Amniotic stem cell (primary cell): ENCODE data around the gene BCL2L13.

Experiments used
- DNase-seq: peaks from one replicate; lab custom pipeline; 2025; lab: John Stamatoyannopoulos, UW

The BCL2L13 gene

DNA sequence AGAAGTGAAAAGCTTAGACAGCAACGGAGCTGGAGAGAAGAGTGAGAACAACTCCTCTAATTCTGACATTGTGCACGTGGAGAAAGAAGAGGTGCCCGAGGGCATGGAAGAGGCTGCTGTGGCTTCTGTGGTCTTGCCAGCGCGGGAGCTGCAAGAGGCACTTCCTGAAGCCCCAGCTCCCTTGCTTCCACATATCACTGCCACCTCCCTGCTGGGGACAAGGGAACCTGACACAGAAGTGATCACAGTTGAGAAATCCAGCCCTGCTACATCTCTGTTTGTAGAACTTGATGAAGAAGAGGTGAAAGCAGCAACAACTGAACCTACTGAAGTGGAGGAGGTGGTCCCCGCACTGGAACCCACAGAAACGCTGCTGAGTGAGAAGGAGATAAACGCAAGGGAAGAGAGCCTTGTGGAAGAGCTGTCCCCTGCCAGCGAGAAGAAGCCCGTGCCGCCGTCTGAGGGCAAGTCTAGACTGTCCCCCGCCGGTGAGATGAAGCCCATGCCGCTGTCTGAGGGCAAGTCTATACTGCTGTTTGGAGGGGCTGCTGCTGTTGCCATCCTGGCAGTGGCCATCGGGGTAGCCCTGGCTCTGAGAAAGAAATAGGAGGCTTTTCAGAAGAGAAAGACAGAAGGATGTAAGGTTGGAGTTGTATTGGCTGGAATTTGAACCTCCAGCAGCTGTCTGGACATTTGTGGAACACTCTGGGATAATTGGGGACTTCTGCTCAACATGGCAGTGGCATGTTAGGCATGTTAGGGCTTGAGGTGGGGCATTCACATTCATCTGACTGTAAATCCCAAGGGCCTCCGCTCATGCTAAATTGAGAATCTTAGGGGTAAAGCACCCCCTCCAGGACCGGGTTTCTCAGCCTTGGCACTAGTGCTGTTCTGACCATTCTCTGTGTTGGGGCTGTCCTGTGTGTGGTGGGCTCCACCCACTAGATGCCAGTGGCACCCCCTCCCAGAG, 88.7 kb downstream of the BCL2L13 start:
- no peak for DNase-seq

- no peak for DNase-seq
Observed at GRCh38 chr22:17728786-17729185, 90.2 kb downstream of the BCL2L13 start.

DNA sequence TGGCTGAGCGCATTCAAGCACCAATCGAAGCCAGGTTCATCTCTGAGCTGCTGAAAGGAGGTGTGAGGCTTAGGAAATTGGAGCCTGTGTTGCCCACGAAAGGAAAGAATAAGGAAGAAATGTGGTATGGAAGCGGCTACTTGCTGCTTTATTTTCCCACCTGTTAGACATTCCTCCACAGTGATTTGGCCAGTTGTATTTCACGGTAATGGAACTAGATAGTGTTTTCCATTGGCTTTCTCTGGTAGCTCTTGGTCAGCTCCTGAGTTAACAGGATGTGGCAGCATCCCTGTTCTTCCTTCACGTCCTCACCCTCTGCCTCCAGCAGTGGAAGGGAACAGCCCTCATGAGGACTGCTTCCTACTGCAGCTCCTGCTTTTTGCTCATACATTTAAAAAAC, 91.0 kb downstream of the BCL2L13 start:
- DNase-seq, result no peak

GRCh38 chr22:17732251-17732854, 93.8 kb downstream of the BCL2L13 start:
- DNase-seq, result no peak

GRCh38 chr22:17733466-17733865, 94.9 kb downstream of the BCL2L13 start:
- no peak for DNase-seq

GRCh38 chr22:17734187-17734586, 95.6 kb downstream of the BCL2L13 start:
- no peak for DNase-seq

- no peak for DNase-seq
Observed at GRCh38 chr22:17738386-17739128, 100.0 kb downstream of the BCL2L13 start.

DNA sequence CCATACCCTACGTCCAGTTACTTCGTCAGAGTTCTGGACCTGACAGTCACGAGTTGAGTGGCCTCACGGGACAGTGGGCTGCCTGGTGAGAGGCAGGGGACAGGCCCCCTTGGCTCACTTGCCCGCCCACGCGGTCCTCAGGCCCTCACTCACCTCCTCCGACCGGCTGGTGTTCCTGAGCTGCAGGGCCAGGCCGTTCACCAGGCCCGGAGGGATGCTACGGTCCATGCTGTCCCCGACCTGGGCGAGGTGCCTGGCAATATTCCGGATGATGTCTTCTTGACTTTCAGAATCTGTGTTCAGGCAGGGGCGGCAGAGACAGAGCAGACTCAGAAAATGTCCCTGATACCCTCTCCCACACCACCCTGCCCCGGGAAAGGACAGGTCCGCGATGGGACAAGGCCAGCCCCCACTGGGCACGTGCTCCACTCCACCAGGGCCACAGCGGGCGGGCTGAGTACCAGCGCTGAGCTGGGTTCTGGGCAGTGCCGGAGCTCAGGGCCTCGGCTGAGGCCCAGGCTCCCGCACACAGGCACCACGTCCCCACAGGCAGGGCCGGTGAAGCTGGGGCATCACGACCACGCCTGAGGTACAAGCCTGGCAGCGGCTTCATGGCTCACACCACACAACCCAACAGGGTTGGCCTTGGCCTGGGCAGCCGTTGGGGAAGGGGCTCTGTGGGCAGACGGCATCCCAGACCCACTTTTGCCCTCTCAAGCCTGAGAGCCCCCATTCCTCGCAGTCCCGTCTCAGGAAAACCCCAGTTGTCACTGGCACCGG, 100.8 kb downstream of the BCL2L13 start:
- no peak for DNase-seq

DNA sequence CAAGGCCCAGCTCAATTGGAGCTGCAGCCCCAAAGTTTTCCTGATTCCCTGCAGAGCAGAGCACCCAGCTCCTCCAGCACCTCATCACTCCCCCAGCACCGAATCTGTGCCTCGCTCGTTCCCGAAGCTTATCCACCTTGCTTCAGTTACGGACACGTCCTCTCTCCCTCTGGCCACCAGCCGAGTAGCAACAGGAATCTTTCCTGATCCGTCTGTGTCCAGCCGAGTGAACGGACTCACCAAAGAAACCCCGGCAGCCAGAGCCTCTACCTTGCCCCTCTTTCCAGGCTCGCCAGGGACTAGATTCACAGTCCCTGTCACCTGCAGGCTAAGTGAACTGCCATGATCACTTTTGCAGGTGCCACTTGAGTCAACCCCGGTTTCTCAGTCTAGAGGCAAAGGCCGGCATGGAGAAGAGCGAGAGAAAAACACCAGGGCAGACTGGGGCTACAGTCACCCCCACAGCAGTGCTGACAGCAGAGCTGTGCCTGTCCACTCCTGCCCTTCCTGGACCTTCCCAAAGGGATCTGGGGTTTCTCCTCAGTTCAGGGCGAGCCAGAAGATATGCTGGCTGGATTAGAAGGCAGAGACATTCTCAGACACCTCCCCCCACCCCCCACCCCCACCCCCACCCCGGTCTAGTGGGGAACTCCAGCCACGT, 103.4 kb downstream of the BCL2L13 start:
- no peak for DNase-seq

DNA sequence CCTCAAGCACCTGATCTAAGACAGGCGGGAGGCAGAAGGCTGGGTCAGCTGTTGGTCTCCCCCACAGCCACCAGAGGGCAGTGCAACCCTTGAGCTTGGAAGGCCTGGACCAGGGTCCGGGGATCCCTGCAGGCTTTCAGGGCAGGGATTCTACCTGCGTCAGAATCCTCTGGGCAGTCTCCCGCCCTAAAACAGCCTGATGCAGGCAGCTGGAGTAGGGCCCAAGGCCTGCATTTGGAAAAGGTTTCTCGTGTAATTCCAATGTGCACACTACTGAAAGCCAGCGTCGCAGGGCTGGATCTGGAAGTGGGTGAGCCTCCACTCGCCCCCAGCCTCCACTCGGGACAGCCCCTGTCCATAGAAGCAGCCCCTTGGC, 104.0 kb downstream of the BCL2L13 start:
- no peak for DNase-seq

- no peak for DNase-seq
Observed at GRCh38 chr22:17743661-17744411, 105.3 kb downstream of the BCL2L13 start.

DNA sequence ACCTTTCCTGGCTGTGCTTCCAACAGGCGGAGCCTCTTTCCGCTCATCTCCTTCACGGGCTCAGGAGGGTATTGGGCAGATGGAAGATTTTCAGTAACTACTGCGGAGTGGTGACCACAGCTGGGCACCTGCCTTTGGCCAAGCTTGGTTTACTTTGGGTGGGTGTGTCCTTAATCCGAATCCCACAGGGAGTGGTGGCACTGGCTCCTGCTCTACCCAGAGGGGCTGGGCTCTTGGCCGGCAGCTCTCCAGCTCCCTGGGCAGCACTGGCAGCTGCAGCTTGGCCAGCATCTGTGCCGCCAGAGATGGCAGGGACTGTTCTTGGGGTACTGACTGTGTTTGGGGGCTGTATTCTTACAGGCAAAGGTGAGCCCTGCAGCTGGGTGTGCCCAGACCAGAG, 105.9 kb downstream of the BCL2L13 start:
- DNase-seq, result no peak

DNA sequence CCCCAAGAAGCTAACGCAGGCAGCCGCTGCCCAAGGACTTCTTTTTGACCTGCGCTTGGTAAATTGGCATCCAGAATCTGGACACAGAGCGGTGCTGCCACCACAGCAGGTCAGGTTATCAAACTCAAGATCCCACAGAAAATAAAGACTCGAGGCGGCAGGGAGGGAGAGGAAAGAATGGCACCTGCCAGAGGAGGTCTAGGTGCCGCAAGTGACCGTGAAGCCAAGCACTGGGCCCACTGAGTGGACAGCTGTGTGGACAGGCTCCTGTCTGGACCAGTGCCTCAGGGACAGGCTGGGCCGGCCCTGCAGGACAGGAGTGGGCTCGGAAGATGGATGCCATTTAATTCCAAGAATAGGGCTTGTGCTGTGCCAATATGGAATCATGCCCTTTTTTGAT, 108.4 kb downstream of the BCL2L13 start:
- DNase-seq, result no peak

DNA sequence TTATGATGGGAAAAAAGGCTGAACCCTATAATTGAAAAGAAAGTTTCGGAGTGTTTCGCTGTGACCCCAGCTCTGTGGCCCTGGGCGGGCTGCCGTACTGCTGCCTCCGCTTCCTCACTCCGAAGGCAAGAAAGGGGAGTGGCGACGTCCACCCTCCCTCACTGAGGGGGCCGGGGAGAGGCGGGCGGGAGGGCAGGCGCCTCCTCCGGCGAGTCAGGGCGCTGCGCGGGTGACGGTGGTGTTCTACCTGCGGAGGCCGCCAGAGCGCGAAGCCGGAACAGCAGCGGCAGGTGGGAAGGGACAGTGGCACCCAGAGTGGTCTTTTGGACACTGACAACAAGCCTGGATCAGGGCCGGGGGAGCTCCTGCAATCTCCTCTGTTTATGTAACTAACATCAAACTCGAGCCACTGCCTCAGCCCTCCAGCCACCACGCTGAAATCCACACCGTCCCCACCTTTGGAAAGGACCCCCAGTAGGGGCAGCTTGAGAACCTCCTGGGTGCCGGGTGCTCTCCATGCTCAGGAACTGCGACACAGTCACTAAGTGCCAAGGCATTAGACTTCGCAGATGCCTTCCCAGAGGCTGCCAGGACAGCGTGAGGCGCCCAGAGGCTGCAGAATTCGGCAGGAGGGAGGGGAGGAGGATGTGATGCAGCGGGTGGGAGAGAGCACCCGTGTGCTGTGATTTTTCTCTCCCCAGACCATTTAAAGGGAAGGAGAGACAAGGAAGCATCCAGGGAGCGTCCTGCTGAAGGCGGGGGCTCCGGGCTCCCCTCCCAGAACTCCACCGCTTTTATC, 110.2 kb downstream of the BCL2L13 start:
- no peak for DNase-seq

DNA sequence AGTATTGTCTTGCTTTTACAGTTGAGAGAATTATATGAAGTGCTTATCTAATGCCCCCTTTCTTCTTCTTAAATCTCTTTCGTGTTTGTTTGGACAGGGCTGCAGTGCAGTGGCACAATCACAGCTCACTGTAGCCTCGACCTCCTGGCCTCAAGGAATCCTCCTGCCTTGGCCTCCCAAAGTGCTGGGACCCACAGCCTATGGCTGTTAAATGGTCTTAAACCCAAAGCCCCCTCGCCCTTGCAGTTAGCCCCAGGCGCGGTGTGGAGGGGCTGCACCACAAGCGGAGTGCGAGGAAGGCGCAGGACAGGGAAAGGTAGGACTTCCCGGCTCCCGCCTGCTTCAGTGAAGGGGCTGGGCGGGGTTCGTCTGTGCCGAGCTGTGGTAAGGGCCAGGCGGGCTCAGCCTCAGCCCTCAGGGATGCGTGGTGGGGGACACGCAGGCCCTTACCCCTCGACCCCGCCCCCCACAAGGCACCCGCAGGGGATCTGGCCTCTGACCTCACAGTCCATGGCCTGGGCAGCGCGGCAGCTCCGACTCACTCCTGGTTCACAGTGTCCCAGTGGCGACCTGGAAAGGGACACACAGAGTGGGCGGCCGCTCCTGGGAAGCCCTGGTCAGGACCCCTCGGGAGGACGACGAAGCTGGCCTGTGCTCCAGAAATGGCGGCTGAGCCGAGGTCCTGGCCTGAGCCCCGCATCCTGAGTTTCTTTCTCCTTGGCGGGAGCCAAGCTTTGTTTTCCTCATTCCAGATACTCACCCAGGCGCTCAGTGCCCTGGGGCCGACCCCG, 111.2 kb downstream of the BCL2L13 start:
- no peak for DNase-seq

GRCh38 chr22:17751596-17751995, 113.0 kb downstream of the BCL2L13 start:
- DNase-seq, result no peak

GRCh38 chr22:17753401-17753989, 114.9 kb downstream of the BCL2L13 start:
- DNase-seq, result no peak

DNA sequence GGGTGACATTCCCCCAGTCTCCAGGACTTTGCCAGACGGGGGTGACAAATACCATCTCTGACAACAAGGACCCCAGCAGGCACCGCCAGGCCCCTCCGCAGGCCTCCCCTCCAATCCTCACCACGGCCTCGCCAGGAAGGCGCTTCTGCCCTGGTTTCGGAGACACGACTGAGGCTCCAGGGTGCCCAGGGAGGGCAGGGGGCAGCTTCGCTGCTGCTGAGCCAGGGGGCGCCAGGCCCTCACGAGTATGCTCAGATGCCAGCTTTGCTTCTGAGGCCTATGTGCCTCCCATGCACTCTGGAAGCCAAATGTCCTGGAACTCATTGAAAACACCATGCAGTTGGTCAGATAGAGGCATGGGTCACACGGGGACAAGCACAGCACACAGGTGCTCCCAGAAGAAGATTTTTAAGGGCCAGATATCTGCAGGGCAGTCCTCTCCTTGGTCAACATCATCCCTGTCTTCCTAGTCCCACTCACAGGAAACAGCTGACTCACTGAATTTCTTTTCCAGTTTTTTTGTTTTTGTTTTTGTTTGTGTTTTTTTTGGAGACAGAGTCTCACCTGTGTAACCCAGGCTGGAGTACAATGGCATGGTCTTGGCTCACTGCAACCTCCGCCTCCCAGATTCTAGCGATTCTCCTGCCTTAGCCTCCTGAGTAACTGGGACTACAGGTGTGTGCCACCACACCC, 115.8 kb downstream of the BCL2L13 start:
- DNase-seq, result no peak
